Hepatocyte (in vitro differentiated cells): ENCODE data around the gene RCAN2. TPM values are rescaled to one million over a fixed set of nuclear protein-coding genes. Genes with fewer than 3 reads are reported as not detected.
"Not testable (repeated sequence)": the region's sequence is repeated elsewhere in the genome, so short reads cannot be mapped to it uniquely, and the experiment has no call there.

Experiments used
- DNase-seq: peaks from one replicate; pipeline ENCODE4 v3.0.0-alpha.2; 2016; ENCODE audit warnings: low spot score
- H2AFZ ChIP-seq: fragments of 200-600 bp; sonication (generic); 2 replicates; pipeline ENCODE4 v1.6.0; 2016; ENCODE audit warnings: antibody characterized with exemption, mild to moderate bottlenecking
- H3K27ac ChIP-seq: fragments of 200-600 bp; sonication (generic); 2 replicates; pipeline ENCODE4 v1.5.1; 2016; ENCODE audit warnings: mild to moderate bottlenecking
- H3K27me3 ChIP-seq: fragments of 200-600 bp; sonication (generic); 2 replicates; pipeline ENCODE4 v1.6.1; 2016
- H3K36me3 ChIP-seq: fragments of 200-600 bp; sonication (generic); replicated peaks from 2 replicates; pipeline ENCODE4 v1.5.1; 2016; ENCODE audit warnings: low read depth; ENCODE audit not compliant: insufficient read depth
- H3K4me1 ChIP-seq: fragments of 200-600 bp; sonication (generic); 2 replicates; pipeline ENCODE4 v1.5.1; 2016; ENCODE audit warnings: mild to moderate bottlenecking, moderate library complexity; ENCODE audit not compliant: insufficient read depth
- H3K4me2 ChIP-seq: fragments of 200-600 bp; sonication (generic); 2 replicates; pipeline ENCODE4 v1.6.0; 2016
- H3K4me3 ChIP-seq: fragments of 200-600 bp; sonication (generic); 2 replicates; pipeline ENCODE4 v1.5.1; 2016; ENCODE audit warnings: mild to moderate bottlenecking
- H3K79me2 ChIP-seq: fragments of 200-600 bp; sonication (generic); 2 replicates; pipeline ENCODE4 v1.6.0; 2017; ENCODE audit warnings: mild to moderate bottlenecking
- H3K9me2 ChIP-seq: fragments of 200-600 bp; sonication (generic); replicated peaks from 2 replicates; pipeline ENCODE4 v1.6.0; 2017; ENCODE audit warnings: mild to moderate bottlenecking; ENCODE audit not compliant: insufficient read depth
- H3K9me3 ChIP-seq: fragments of 200-600 bp; sonication (generic); 2 replicates; pipeline ENCODE4 v1.5.1; 2016; ENCODE audit warnings: low read depth, mild to moderate bottlenecking
- H4K20me1 ChIP-seq: fragments of 200-600 bp; sonication (generic); 2 replicates; pipeline ENCODE4 v1.6.0; 2016; ENCODE audit warnings: mild to moderate bottlenecking; ENCODE audit not compliant: insufficient read depth, poor library complexity, severe bottlenecking
- EZH2 ChIP-seq: fragments of 200-600 bp; sonication (generic); IDR thresholded peaks from 2 replicates; pipeline ENCODE4 v1.6.1; 2016; ENCODE audit warnings: antibody characterized with exemption, mild to moderate bottlenecking, borderline replicate concordance
- EZH2phosphoT487 ChIP-seq: fragments of 200-600 bp; sonication (generic); IDR thresholded peaks from one replicate; pipeline ENCODE4 v1.6.1; 2018; ENCODE audit warnings: antibody characterized with exemption, mild to moderate bottlenecking, low read depth, moderate library complexity; ENCODE audit not compliant: unreplicated experiment, severe bottlenecking
- WGBS: methylation state at CpG from one replicate; pipeline ENCODE4 v1.1.6; 2016; ENCODE audit warnings: low lambda C conversion rate; ENCODE audit errors: missing lambda C conversion rate; 5-methylcytosine and 5-hydroxymethylcytosine counted together
- polyA plus RNA-seq: library from polyadenylated mRNA; unstranded; fragments of >200 nt; fragmentation: Nextera tagmentation; extraction: Ambion mirVana; gene quantifications from 2 replicates; pipeline ENCODE4 v1.2.1, GENCODE V29; 2016
- total RNA-seq: library from RNA; depleted of rRNA; stranded (reverse); fragments of >200 nt; gene quantifications from 2 replicates; pipeline ENCODE4 v1.2.3, GENCODE V29; 2014
- TF ChIP-seq, protein P1 (sequence below): fragments of 200-600 bp; sonication (generic); IDR thresholded peaks from 2 replicates; pipeline ENCODE4 v1.5.1; 2016; ENCODE audit warnings: antibody characterized with exemption, mild to moderate bottlenecking; ENCODE audit not compliant: poor library complexity

Gene RCAN2
- total and polyA plus RNA-seq, 2 experiments from 2014 or later, result 5.0 to 6.6 TPM

DNA sequence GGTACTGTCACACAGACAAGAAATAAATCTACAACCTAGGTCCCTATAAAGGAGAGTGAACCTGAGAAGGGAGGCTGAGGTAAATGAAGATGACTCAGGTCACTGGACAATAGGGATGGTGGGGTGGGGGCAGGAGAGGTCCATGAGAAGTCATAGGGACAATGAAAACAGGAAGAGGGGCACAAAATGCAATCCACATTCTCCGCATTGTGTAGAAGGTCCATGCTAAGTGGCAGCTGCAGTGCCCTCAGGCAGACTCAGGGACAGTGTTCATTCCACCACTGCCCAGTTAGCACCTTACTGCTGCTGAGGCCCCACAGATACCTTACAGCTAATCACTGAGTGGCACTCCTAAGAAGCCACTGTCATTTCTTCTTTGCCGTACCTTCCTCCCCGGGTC is 156.8 kb downstream of the RCAN2 start:
- Histone ChIP-seq H3K9me3 (no peaks in the 10 kb centered on the region), H3K4me3 (no peak overlapping the region), H3K4me1 (no peaks in the 10 kb centered on the region), H2AFZ (no peak overlapping the region), H3K9me2 (no peaks in the 10 kb centered on the region), H3K79me2 (no peaks in the 10 kb centered on the region), H3K36me3 (no peaks in the 10 kb centered on the region), H3K27ac (no peak overlapping the region), H3K27me3 (no peaks in the 10 kb centered on the region), H4K20me1 (no peaks in the 10 kb centered on the region), H3K4me2 (no peak overlapping the region)
- TF ChIP-seq EZH2phosphoT487 (no peak), EZH2 (no peak)
- TF ChIP-seq, protein P1, sequence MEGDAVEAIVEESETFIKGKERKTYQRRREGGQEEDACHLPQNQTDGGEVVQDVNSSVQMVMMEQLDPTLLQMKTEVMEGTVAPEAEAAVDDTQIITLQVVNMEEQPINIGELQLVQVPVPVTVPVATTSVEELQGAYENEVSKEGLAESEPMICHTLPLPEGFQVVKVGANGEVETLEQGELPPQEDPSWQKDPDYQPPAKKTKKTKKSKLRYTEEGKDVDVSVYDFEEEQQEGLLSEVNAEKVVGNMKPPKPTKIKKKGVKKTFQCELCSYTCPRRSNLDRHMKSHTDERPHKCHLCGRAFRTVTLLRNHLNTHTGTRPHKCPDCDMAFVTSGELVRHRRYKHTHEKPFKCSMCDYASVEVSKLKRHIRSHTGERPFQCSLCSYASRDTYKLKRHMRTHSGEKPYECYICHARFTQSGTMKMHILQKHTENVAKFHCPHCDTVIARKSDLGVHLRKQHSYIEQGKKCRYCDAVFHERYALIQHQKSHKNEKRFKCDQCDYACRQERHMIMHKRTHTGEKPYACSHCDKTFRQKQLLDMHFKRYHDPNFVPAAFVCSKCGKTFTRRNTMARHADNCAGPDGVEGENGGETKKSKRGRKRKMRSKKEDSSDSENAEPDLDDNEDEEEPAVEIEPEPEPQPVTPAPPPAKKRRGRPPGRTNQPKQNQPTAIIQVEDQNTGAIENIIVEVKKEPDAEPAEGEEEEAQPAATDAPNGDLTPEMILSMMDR, result no peak
- DNase-seq, result no peak
- 96% methylated on average over 3 of the region's 3 CpGs for WGBS

DNA sequence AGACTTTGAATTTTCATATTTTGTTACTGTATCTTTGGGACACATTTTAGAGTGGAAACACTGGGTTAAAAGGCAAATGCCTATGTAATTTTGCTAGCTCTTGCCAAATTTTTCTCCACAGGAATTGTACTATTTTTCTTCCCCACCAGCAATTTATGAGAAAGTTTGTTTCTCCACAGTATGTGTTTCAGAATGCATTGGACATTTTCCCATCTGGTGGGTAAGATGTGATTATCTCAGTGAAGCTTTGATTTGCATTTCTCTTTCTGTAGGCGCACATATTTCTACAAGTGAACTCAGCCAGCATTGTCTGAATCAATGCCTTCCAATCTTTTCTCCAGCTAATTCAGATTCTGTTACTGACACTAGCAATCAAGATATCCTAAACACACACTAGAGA is 157.8 kb downstream of the RCAN2 start:
- Histone ChIP-seq H3K27me3 (no peaks in the 10 kb centered on the region), H3K4me1 (no peaks in the 10 kb centered on the region), H3K79me2 (no peaks in the 10 kb centered on the region), H3K27ac (no peak overlapping the region), H4K20me1 (no peaks in the 10 kb centered on the region), H2AFZ (no peak overlapping the region), H3K4me2 (no peak overlapping the region), H3K36me3 (no peaks in the 10 kb centered on the region), H3K9me2 (no peaks in the 10 kb centered on the region), H3K9me3 (no peaks in the 10 kb centered on the region), H3K4me3 (no peak overlapping the region)
- 100% methylated on average over 1 of the region's 1 CpG for WGBS
- TF ChIP-seq, protein P1, result no peak
- TF ChIP-seq EZH2, result no peak
- no peak for TF ChIP-seq EZH2phosphoT487
- no peak for DNase-seq

DNA sequence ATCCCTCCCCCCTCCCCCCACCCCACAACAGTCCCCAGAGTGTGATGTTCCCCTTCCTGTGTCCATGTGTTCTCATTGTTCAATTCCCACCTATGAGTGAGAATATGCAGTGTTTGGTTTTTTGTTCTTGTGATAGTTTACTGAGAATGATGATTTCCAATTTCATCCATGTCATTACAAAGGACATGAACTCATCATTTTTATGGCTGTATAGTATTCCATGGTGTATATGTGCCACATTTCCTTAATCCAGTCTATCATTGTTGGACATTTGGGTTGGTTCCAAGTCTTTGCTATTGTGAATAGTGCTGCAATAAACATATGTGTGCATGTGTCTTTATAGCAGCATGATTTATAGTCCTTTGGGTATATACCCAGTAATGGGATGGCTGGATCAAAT is 158.8 kb downstream of the RCAN2 start:
- not testable (repeated sequence) for H3K27ac ChIP-seq, H3K27me3 ChIP-seq, H3K79me2 ChIP-seq, H3K4me3 ChIP-seq, H4K20me1 ChIP-seq, H3K36me3 ChIP-seq, H2AFZ ChIP-seq, H3K9me3 ChIP-seq, H3K9me2 ChIP-seq, H3K4me2 ChIP-seq, DNase-seq, H3K4me1 ChIP-seq

DNA sequence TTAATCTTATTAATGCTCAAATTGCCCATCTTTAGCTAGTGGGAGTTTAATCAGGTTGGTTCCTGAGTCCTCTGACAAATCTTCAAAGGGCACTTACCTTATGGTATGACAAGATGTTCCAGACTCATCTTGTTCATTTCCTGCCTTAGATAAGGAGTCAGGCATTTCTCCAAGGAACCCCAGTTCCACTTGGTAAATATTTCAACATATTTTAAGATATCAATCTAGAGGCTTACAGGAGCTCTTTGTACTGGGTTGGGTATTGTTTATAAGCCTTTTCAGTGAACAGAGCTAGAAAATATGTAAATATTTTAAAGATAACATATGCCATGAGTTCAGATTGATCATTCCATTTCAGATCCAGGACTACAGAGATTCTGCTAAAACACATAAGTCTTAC is 159.8 kb downstream of the RCAN2 start:
- no peaks in the 10 kb centered on the region for H4K20me1 ChIP-seq
- H3K4me1 ChIP-seq, result no peaks in the 10 kb centered on the region
- no peaks in the 10 kb centered on the region for H3K9me3 ChIP-seq
- TF ChIP-seq EZH2phosphoT487 (no peak), EZH2 (no peak)
- TF ChIP-seq, protein P1, result no peak
- no peaks in the 10 kb centered on the region for H3K36me3 ChIP-seq
- H3K4me3 ChIP-seq, result no peak overlapping the region
- no peak overlapping the region for H3K4me2 ChIP-seq
- H3K27me3 ChIP-seq, result no peaks in the 10 kb centered on the region
- H2AFZ ChIP-seq, result no peak overlapping the region
- DNase-seq, result no peak
- no peaks in the 10 kb centered on the region for H3K9me2 ChIP-seq
- no peaks in the 10 kb centered on the region for H3K79me2 ChIP-seq
- H3K27ac ChIP-seq, result no peak overlapping the region
